PC-3 (cell line): Measurements from ENCODE around the gene OR2T1.

Source experiments
- EZH2 ChIP-seq: fragments of 300-600 bp; sonication (generic); IDR thresholded peaks from one replicate; pipeline ENCODE4 v1.6.1; 2017; ENCODE audit warnings: antibody characterized with exemption, mild to moderate bottlenecking, low read length; ENCODE audit not compliant: unreplicated experiment
- TF ChIP-seq, protein P1 (sequence below): fragments of 300-600 bp; sonication (generic); conservative IDR thresholded peaks from 2 replicates; pipeline ENCODE4 v1.5.1; 2017; ENCODE audit warnings: antibody characterized with exemption, low read depth, mild to moderate bottlenecking, low read length

GRCh38 chr1:248388426-248388825, 14.4 kb upstream of the OR2T1 start:
- TF ChIP-seq, protein P1, sequence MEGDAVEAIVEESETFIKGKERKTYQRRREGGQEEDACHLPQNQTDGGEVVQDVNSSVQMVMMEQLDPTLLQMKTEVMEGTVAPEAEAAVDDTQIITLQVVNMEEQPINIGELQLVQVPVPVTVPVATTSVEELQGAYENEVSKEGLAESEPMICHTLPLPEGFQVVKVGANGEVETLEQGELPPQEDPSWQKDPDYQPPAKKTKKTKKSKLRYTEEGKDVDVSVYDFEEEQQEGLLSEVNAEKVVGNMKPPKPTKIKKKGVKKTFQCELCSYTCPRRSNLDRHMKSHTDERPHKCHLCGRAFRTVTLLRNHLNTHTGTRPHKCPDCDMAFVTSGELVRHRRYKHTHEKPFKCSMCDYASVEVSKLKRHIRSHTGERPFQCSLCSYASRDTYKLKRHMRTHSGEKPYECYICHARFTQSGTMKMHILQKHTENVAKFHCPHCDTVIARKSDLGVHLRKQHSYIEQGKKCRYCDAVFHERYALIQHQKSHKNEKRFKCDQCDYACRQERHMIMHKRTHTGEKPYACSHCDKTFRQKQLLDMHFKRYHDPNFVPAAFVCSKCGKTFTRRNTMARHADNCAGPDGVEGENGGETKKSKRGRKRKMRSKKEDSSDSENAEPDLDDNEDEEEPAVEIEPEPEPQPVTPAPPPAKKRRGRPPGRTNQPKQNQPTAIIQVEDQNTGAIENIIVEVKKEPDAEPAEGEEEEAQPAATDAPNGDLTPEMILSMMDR: no peak
- TF ChIP-seq EZH2: no peak
